H1 (cell line): ENCODE measurements around the gene C20orf96. TPM values are rescaled to one million over a fixed set of nuclear protein-coding genes. Genes with fewer than 3 reads are reported as not detected.

Source experiments
- ASH2L ChIP-seq: fragments of 200-600, 300-600 bp; sonication (generic); IDR thresholded peaks from one replicate; pipeline ENCODE4 v1.7.1; 2017; ENCODE audit warnings: low read length
- CEBPB ChIP-seq: IDR thresholded peaks from 2 replicates; pipeline ENCODE4 v1.6.1; 2012; ENCODE audit warnings: low read depth, low read length
- CREB1 ChIP-seq: IDR thresholded peaks from 2 replicates; pipeline ENCODE4 v1.6.1; 2012; ENCODE audit warnings: inconsistent platforms
- FOSL1 ChIP-seq: IDR thresholded peaks from 2 replicates; pipeline ENCODE4 v1.6.1; 2011; ENCODE audit warnings: mild to moderate bottlenecking, low read depth, low read length, moderate library complexity; ENCODE audit not compliant: insufficient read depth
- KDM4A ChIP-seq: IDR thresholded peaks from one replicate; pipeline ENCODE4 v1.7.1; 2012; ENCODE audit warnings: low read depth, mild to moderate bottlenecking, moderate library complexity, low read length, inconsistent platforms; ENCODE audit not compliant: severe bottlenecking
- KDM5A ChIP-seq: fragments of 200-600 bp; IDR thresholded peaks from 2 replicates; pipeline ENCODE4 v1.7.1; 2012; ENCODE audit warnings: mild to moderate bottlenecking, low read length, inconsistent platforms, mixed read lengths
- MAFK ChIP-seq: IDR thresholded peaks from 2 replicates; pipeline ENCODE4 v1.6.1; 2012; ENCODE audit warnings: low read depth, mild to moderate bottlenecking, improper control_type of control experiment, low read length
- NRF1 ChIP-seq: IDR thresholded peaks from 2 replicates; pipeline ENCODE4 v1.6.1; 2011; ENCODE audit warnings: mild to moderate bottlenecking, low read depth, low read length, improper control_type of control experiment
- POU5F1 ChIP-seq: IDR thresholded peaks from 2 replicates; pipeline ENCODE4 v1.6.1; 2011; ENCODE audit warnings: low read depth, mild to moderate bottlenecking, low read length, moderate library complexity
- RFX5 ChIP-seq: IDR thresholded peaks from 2 replicates; pipeline ENCODE4 v1.6.1; 2011; ENCODE audit warnings: low read depth, low read length, improper control_type of control experiment, borderline replicate concordance
- RNF2 ChIP-seq: fragments of 200-900, 300-1000 bp; sonication (generic); IDR thresholded peaks from 2 replicates; pipeline ENCODE4 v1.7.1; 2016; ENCODE audit warnings: borderline replicate concordance, low read depth, mild to moderate bottlenecking, antibody characterized with exemption, low read length; ENCODE audit not compliant: poor library complexity, severe bottlenecking; ENCODE audit errors: missing control alignments
- SIN3A ChIP-seq, 2 experiments: IDR thresholded peaks in 1 of 2; conservative IDR thresholded peaks in 1 of 2; 2 replicates each; pipeline ENCODE4 v1.6.1; 2011 to 2012; ENCODE audit warnings: low read length in 2 of 2, improper control_type of control experiment in 1 of 2, low read depth in 1 of 2, mild to moderate bottlenecking in 1 of 2
- SP1 ChIP-seq: IDR thresholded peaks from 2 replicates; pipeline ENCODE4 v1.6.1; 2011; ENCODE audit warnings: low read depth, low read length
- SP4 ChIP-seq: IDR thresholded peaks from 2 replicates; pipeline ENCODE4 v1.6.1; 2012; ENCODE audit warnings: low read length, inconsistent platforms
- SRF ChIP-seq: IDR thresholded peaks from 2 replicates; pipeline ENCODE4 v1.6.1; 2011; ENCODE audit warnings: mild to moderate bottlenecking, low read depth, low read length, moderate library complexity
- SUZ12 ChIP-seq: fragments of 200-600 bp; sonication (generic); IDR thresholded peaks from 2 replicates; pipeline ENCODE4 v1.6.1; 2012; ENCODE audit warnings: mild to moderate bottlenecking, inconsistent platforms, low read length, moderate library complexity, mixed read lengths
- TAF1 ChIP-seq: IDR thresholded peaks from 2 replicates; pipeline ENCODE4 v1.6.1; 2011; ENCODE audit warnings: mild to moderate bottlenecking, low read depth, low read length
- TAF7 ChIP-seq: optimal IDR thresholded peaks from 2 replicates; pipeline ENCODE3; 2011; ENCODE audit warnings: low read depth, mild to moderate bottlenecking, inconsistent platforms, low read length, moderate library complexity, borderline replicate concordance
- TEAD4 ChIP-seq: IDR thresholded peaks from 2 replicates; pipeline ENCODE4 v1.6.1; 2012; ENCODE audit warnings: low read depth, low read length, inconsistent platforms, mixed read lengths
- ZNF274 ChIP-seq: IDR thresholded peaks from 2 replicates; pipeline ENCODE4 v1.7.0; 2012; ENCODE audit warnings: low read length, borderline replicate concordance; ENCODE audit errors: extremely low read depth
- polyA plus RNA-seq, 7 experiments: library from polyadenylated mRNA; depleted of rRNA in 3 of 7; stranded (reverse) in 5 of 7; unstranded in 2 of 7; fragments of >200 nt in 5 of 7; fragments of 200-250 nt in 2 of 7; gene quantifications; 1 replicate in 5 of 7; 2 replicates in 1 of 7; 4 replicates in 1 of 7; pipeline versions ENCODE4 v1.2.1 to v1.2.3, GENCODE V29; 2011 to 2013; ENCODE audit warnings: missing spikeins in 2 of 7, mixed read lengths in 2 of 7
- total RNA-seq: library from RNA; stranded (reverse); fragmentation: NEBNext Ultra II Directional; extraction: Animal tissue kit (Norgen Biotek cat#: 25700); gene quantifications from 2 replicates; pipeline ENCODE4 v1.2.1, GENCODE V29; 2021
- TF ChIP-seq, protein P1 (sequence below): IDR thresholded peaks from 2 replicates; pipeline ENCODE4 v1.6.1; 2011; ENCODE audit warnings: low read depth, mild to moderate bottlenecking, low read length; ENCODE audit not compliant: insufficient read depth
- TF ChIP-seq, protein P2 (sequence below): IDR thresholded peaks from 2 replicates; pipeline ENCODE4 v1.6.1; 2012; ENCODE audit warnings: inconsistent platforms

C20orf96 gene
- total and polyA plus RNA-seq, 2 of the 8 experiments (the other 6 are each of a cell fraction or from before 2014, with no cell fraction given): 19.2 to 21.0 TPM

DNA sequence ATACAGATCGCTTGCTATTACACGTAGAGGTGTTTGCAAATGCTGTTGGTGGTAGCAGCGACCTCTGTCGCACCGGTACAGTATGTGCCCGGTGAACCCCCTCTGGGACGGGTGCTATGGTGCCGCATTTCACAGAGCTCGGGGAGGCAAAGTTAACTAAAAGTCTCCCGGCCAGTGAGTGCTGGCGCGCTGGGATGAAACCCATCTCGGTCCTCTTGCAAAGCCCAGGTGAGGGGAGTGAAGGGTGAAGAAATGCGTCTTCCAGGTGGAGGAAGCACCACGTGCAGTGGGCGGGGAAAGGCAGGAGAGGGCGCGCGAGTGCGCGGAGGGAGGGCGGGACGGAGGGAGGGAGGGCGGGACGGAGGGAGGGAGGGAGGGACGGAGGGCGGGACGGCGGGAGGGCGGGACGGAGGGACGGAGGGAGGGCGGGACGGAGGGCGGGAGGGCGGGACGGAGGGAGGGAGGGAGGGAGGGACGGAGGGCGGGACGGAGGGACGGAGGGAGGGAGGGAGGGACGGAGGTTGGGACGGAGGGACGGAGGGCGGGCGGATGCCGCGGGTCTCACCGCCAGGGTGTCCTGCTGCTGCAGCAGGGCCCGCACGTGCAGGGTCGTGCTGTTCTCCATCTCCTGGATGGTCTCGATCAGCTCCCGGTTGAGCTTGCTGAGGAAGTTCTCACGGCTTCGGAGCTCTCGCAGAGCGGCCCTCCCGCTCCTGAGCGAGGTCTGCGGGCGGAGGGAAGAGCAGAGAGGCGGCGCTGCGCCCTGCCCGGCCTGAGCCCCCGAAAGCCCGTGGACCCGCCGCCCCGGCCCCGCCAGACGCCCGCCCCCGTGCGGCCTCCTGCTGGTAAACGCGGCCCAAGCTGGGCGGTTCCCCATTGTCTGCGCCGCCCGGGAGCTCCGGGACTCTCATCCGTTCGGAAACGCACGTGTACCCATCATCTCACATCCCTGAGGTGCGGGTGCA is 11.7 kb downstream of the C20orf96 start (continued):
- no peak for TF ChIP-seq TAF7
- TF ChIP-seq, protein P1, sequence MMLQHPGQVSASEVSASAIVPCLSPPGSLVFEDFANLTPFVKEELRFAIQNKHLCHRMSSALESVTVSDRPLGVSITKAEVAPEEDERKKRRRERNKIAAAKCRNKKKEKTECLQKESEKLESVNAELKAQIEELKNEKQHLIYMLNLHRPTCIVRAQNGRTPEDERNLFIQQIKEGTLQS: no peak
- TF ChIP-seq, protein P2, sequence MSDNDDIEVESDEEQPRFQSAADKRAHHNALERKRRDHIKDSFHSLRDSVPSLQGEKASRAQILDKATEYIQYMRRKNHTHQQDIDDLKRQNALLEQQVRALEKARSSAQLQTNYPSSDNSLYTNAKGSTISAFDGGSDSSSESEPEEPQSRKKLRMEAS: peak; percentile 76
- peak; percentile 59 for TF ChIP-seq KDM4A
- 0 out of 2 replicates have a peak, but pooled peaks have one; percentile 11 for TF ChIP-seq TAF1
- no peak for TF ChIP-seq CEBPB
- TF ChIP-seq SIN3A (conservative IDR thresholded peaks at IDR 0.05 in 1 of 2, IDR thresholded peaks at IDR 0.05 in 1 of 2; ENCODE audit: low read depth in 1 of 2, low read length in 2 of 2): no peak
- TF ChIP-seq TEAD4: no peak
- no peak for TF ChIP-seq MAFK
- no peak for TF ChIP-seq SUZ12
- no peak for TF ChIP-seq SRF
- TF ChIP-seq CREB1: no peak
- TF ChIP-seq SP1: no peak; the same call in 1 of the 2 replicates
- TF ChIP-seq NRF1: no peak
- no peak for TF ChIP-seq ZNF274
- TF ChIP-seq ASH2L: no peak
- no peak for TF ChIP-seq RNF2
- no peak for TF ChIP-seq FOSL1
- no peak for TF ChIP-seq SP4
- TF ChIP-seq KDM5A: no peak
- no peak for TF ChIP-seq POU5F1
- TF ChIP-seq RFX5: peak; percentile 12; the same call in 1 of the 2 replicates
- TF ChIP-seq, all 59 proteins: peak for 6
